ENCODE measurements around the gene EIF4B.

- no peak for TF ChIP-seq EZH2phosphoT487 (IDR thresholded peaks at IDR 0.05; ENCODE audit: insufficient read depth, low read depth)
- no peak for TF ChIP-seq EZH2 (IDR thresholded peaks at IDR 0.05; ENCODE audit: insufficient read depth, poor library complexity, severe bottlenecking)
Observed at GRCh38 chr12:52969828-52970569, 36.3 kb upstream of the EIF4B start.
